IPS-18c (cell line): ENCODE measurements around the gene SPDYE16.
"Not testable (repeated sequence)": the region's sequence is repeated elsewhere in the genome, so short reads cannot be mapped to it uniquely, and the experiment has no call there.

ENCODE experiments used
- H3K4me3 ChIP-seq: 2 replicates; pipeline ENCODE4 v1.7.0; 2013; ENCODE audit warnings: low read depth, mild to moderate bottlenecking, low read length, moderate library complexity; ENCODE audit not compliant: insufficient read depth
- H3K9me3 ChIP-seq: one replicate; pipeline ENCODE4 v1.6.1; 2013; ENCODE audit warnings: mild to moderate bottlenecking, low read length, moderate library complexity; ENCODE audit not compliant: control insufficient read depth, insufficient read depth

SPDYE16 gene

GRCh38 chr7:76487969-76488368, 55.1 kb downstream of the SPDYE16 start:
- H3K4me3 ChIP-seq, H3K9me3 ChIP-seq: not testable (repeated sequence)

GRCh38 chr7:76486618-76487017, 56.5 kb downstream of the SPDYE16 start:
- H3K4me3 ChIP-seq, H3K9me3 ChIP-seq: not testable (repeated sequence)

- H3K9me3 ChIP-seq, H3K4me3 ChIP-seq: not testable (repeated sequence)
Observed at GRCh38 chr7:76485822-76486610, 57.1 kb downstream of the SPDYE16 start.

GRCh38 chr7:76484456-76484855, 58.6 kb downstream of the SPDYE16 start:
- H3K4me3 ChIP-seq, H3K9me3 ChIP-seq: not testable (repeated sequence)

GRCh38 chr7:76483081-76483480, 60.0 kb downstream of the SPDYE16 start:
- H3K9me3 ChIP-seq, H3K4me3 ChIP-seq: not testable (repeated sequence)

GRCh38 chr7:76482660-76483059, 60.4 kb downstream of the SPDYE16 start:
- H3K4me3 ChIP-seq: not testable (repeated sequence)

More at GRCh38 chr7:76482660-76483059, 60.4 kb downstream of the SPDYE16 start:
- H3K9me3 ChIP-seq: not testable (repeated sequence)
